DMS53 treated with DMSO at 0.1 percent for 48 hours (cell line): ENCODE data around the gene ITGA11.

Source experiments
- DNase-seq: peaks from one replicate; lab custom pipeline; 2025; ENCODE audit not compliant: unreplicated experiment; lab: John Stamatoyannopoulos, UW

Gene ITGA11

DNA sequence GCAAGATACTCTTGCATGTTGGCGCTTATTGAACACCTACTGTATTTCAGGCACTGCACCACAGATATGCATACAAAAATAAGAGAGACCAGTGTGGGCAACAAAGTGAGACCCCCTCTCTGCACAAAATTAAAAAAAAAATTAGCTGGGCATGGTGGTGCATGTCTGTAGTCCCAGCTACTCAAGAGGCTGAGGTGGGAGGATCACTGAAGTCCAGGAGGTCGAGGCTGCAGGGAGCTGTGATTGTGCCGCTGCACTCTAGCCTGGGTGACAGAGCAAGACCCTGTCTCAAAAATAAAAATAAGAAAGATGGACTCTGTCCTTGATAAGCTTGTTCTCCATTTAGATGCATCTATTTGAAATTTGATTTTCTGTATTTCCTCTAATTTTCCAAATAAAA, 133.6 kb downstream of the ITGA11 start:
- DNase-seq = no peak

DNA sequence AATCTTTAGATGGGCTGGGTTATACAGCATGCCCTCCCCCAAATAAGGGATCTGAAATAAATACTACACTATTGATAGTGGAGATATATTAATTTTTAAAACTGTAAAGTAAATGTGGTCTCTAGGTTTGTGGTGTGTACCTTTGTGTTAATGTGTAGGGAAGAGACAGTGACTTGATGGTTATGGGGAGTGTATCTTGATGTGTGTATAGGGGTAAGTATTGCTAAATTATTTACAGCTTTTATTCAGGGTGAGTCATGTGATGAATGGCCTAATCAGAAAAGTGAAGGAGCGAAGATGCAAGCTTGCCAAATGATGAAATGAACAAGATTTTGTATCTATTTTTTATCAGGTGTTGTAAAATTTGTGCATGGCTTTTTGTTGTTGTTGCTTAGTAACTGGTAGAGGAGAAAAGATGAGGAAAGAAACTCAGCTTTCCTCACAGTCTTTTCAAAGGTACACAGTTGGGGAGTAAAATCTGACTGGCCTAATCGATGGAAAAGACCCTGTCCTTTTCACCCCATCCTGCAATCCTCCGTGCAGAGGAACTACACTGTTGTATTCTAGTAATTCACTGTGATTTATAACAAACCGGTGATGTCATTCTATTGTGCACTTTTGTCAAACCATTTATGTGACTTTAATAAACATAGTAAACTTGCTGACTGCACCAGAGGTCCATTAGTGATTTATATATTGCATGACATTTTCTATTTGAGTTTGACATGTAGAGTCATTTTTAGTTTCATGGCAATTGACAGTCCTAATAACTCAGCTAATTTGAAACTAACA, 136.8 kb downstream of the ITGA11 start:
- no peak for DNase-seq

DNA sequence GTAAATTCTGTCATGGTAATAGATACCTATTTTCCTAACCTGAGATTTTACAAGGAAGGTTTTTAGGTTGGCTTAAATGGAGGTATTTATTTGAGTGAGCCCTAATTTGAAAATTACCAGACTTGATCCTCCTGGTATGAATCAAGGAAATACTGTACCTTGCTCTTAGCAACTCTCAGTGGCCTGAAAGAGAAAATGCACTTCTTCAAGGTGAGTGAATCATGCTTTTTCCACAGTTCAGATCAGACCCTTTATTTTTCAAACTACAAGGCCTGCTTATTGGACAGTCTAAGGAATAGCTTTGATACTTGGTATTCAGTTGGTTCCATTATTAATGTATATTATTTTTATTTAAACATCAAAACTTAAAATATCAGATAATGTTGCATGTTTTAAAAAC, 139.0 kb downstream of the ITGA11 start:
- DNase-seq = no peak

DNA sequence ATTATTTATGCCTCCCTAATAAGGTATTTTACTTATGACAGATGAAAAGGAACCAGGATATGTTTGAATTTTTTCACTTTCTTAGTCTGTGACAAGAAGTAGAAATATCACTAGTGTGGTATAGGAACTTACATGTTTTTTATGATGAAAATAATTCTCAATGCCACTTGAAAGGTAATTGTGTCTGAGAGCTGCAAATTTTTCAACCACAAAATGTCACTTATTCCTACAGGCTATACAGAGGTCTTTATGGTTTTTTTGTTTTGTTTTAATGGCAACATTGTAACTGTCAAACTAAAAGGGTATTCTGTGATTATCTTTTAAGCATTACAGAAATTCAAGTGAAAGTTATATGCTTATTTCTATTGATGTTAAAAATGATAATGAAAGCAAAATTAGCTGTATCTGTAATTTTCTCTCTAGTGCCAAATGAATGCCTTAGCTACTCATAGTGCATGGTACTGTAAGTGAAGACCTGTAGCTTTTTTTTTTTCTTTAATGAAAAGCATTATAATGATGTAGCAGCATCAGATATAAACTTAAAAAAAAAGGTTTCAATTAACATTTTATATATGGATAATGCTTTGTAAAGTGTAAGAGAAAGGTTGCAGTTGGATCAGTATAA, 139.7 kb downstream of the ITGA11 start:
- no peak for DNase-seq

DNA sequence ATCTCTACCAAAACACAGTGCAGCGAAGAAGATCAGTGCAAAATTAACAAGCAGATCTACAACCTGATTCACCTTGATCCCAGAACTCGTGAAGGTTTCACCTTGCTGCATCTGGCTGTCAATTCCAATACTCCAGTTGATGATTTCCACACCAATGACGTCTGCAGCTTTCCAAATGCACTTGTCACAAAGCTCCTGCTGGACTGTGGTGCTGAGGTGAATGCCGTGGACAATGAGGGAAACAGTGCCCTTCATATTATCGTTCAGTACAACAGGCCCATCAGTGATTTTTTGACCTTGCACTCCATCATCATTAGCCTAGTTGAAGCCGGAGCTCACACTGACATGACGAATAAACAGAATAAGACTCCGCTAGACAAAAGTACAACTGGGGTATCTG, 141.2 kb downstream of the ITGA11 start:
- DNase-seq = no peak

GRCh38 chr15:68289621-68290352, 142.2 kb downstream of the ITGA11 start:
- DNase-seq = no peak

GRCh38 chr15:68289057-68289456, 142.9 kb downstream of the ITGA11 start:
- DNase-seq = no peak

DNA sequence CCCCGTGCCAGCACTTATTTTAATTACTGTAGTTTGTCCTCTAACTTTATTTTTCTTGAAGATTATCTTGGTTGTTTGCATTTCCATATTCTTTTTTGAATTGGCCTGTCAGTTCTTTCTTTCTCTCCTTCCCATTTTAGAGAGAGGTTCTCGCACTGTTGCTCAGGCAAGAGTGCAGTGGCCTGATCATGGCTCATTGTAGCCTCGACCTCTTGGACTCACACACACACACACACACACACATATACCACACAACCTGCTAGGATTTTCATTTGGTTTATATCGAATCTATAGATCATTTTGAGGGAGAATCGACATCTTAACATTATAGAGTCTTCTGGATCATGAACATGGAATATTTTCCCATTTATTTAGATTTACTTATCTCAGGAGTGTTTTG, 145.7 kb downstream of the ITGA11 start:
- DNase-seq = no peak

GRCh38 chr15:68285259-68285980, 146.5 kb downstream of the ITGA11 start:
- no peak for DNase-seq

GRCh38 chr15:68284616-68285258, 147.2 kb downstream of the ITGA11 start:
- no peak for DNase-seq

DNA sequence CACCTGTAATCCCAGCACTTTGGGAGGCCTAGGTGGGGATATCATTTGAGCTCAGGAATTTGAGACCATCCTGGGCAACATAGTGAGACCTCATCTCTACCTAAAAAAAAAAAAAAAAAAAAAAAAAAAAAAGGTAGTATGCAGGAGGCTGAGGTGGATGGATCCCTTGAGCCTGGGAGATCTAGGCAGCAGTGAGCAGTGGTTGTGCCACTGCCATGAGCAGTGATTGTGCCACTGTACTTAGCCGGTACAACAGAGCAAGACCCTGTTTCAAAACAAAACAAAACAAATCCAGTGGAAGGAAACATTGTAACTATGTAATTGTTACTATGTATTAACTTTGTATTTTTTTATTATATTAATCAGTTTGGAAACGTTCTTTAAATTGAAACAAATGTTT, 148.6 kb downstream of the ITGA11 start:
- DNase-seq = no peak

GRCh38 chr15:68281008-68281407, 151.0 kb downstream of the ITGA11 start:
- DNase-seq = no peak

- DNase-seq = no peak
These were observed 151.9 kb downstream of the ITGA11 start for GRCh38 chr15:68279779-68280753.

DNA sequence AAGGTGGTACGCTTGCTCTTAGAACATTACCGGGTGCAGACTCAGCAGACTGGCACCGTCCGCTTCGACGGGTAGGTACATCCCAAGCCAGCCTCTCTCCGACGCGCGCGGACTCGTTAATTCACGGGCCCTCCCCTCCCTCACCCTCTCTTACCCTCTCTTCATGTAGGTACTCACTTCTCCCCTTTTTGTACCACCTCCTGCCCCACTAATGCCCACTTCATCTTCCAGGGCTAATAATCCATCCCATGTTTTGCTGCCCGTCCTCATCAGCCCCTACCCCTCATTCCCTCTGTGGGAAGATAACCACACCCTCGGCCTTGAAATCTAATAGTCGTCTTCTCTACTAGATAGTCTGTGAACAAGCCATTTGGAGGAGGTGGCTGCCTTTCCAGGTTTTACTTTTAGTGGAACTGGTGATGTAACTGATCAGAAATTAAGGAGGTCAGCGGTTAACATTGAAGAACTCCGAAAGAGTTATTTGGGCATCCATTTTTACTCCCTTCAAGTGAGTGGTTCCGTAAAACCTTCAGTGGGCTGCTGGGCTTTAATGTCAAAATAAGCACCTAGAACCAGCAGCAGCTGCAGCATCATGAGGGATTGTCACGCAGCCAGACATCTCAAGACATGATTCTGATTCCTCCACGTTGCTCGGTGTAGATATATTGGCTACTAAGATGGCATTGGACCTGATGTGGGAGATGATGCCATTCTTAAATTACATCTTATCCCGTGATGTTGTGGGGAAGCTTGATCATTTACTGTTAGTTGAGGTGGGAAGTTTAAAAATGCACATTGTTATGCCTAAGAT, 153.2 kb downstream of the ITGA11 start:
- DNase-seq = no peak

DNA sequence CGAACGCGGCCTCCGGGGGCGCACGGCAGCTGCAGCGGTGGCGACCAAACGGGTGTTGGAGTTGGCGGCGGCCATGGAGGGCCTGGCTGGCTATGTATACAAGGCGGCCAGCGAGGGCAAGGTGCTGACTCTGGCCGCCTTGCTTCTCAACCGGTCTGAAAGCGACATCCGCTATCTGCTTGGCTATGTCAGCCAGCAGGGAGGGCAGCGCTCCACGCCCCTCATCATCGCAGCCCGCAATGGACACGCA, 153.7 kb downstream of the ITGA11 start:
- peak; percentile 21 for DNase-seq

DNA sequence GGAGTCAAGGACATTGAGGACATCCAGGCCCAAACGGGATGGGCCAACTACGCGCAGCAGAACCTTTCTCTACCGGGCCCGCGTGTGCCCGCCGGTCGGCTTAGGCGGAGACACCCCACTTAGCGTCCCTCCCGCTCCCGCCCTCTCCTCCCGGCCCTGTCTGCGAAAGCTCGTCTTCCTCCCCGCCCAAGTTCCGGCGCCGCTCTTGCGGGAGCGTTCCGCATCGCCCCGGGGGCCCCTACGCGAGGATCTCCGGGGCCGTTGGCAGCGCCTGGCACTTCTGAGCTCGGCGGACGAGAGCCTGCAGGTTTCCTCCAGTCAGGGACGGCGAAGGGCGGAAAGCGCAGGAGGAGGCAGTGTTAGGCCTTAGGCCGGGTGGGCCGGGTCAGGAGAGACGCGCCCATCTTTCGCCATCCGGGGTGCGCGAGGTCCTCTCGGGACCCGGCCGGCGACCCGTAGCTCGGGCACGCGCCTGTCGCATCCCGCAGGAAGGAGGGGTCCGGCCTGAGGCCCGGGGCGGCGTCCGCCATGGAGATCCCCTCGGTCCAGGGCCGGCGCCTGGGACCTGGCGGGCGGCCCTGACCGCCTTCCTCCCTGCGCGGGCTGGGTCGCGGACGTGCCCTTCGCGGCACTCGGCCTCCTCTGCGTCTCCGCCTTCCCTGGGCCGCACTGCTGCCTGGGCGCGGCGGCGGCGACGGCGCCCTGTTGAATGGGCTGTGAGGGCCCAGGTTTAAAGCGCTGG, 154.2 kb downstream of the ITGA11 start, which contains the start of gene FEM1B:
FEM1B (plus strand) TSS at position 143 of the 742 bp plus-strand sequence. CDS start 673 bp downstream, outside the sequence.
- peak; percentile 66 for DNase-seq

GRCh38 chr15:68277131-68277602, 154.8 kb downstream of the ITGA11 start:
- DNase-seq = peak; percentile 19

DNA sequence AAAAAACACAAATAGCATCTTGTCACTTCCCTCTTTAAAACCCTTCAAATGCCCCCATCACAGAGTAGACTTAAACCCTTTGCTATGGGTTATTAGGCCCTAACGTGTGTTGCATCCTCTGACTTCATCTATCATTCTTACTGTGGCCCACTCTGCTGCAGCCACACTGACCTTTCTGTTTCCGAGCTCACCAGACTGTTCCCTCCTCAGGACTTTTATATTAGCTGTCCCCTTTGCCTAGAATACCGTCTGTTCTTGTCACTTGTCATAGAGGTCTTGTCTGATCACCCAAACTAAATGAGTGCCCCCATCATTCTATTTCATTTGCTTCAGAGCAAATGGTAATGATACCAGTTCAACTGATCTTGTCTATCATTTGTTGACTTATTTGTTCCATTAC, 155.3 kb downstream of the ITGA11 start:
- DNase-seq = no peak
